GM19467 (cell line): ENCODE results near the gene PNPLA4.

Experiments
- ATAC-seq: cut with Tn5 transposase; IDR thresholded peaks from one replicate; pipeline ENCODE4 v1.9.1; 2021; ENCODE audit warnings: mild to moderate bottlenecking, moderate library complexity; ENCODE audit not compliant: unreplicated experiment

Gene PNPLA4

DNA sequence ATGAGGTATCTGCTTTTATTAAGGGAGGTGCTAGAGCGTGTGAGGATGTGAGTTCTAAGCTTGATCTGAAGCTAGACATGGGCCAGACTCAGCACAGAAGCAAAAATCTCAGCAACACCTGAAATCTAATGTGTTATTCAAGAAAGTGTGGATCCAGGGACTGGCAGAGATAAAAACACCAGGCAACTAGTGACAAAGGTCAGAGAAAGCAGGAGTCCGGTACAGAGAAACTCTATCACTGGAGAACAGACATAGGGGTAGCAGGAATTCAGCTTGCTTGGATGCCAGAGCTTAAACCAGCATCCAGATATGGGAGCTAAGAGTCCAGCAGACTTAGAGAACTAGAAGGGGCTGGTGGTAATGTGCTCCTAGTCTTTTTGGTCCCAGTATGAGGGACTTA is 50.3 kb downstream of the PNPLA4 start:
- ATAC-seq: no peak

DNA sequence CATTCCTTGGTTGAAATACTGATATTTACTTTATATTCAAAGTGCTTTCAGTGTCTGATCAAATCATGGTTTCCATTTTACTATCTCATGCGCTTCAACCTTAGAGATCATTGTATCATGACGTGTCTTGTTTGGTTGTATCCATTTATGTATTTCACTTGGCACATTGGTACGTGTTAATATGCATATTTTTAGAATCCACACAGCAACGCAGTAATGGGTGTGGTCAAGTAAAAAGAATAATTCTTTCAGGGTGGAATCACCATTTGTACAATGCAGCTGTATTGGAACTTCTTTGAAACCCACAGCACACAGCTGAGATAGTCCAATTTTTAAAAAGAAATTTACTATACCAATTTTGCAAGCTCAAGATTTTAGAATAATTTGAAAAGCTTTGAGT is 55.2 kb downstream of the PNPLA4 start:
- ATAC-seq: no peak

DNA sequence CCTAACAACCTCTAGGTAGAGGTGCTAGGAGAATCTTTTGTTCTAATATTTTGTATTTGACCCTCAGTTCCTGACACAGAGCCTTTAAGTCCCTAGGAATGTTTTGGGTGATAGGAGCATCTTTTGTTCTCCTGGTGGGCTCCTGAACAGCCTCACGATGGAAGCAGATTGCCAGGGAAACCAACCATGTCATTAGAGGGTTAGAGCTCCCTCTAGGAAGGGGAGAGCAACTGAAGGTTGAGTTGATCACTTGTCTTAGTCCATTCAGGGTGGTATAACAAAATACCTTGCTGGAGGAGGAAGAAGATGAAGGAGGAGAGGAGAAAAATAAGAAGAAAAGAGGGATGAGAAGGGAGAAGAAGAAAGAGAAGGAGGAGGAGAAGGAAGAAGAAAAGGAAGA is 75.0 kb downstream of the PNPLA4 start:
- no peak for ATAC-seq
